Duodenal mucosa (tissue), 2 donors: Measurements from ENCODE around the gene ZSWIM6.

Experiments
- H3K27ac ChIP-seq: one replicate; pipeline ENCODE4 v1.7.0; 2013; ENCODE audit warnings: low read depth, low read length
- H3K27me3 ChIP-seq, 2 donors: one replicate each; pipeline ENCODE4 v1.7.0; 2013; ENCODE audit warnings: low read length in 2 of 2, control low read depth in 1 of 2; ENCODE audit not compliant: insufficient read depth in 2 of 2, control insufficient read depth in 1 of 2
- H3K36me3 ChIP-seq, 2 donors: one replicate each; pipeline ENCODE4 v1.7.0; 2013; ENCODE audit warnings: low read length in 2 of 2, control low read depth in 1 of 2; ENCODE audit not compliant: insufficient read depth in 2 of 2, control insufficient read depth in 1 of 2
- H3K4me1 ChIP-seq, 2 donors: one replicate each; pipeline ENCODE4 v1.7.0; 2013; ENCODE audit warnings: low read length in 2 of 2, control low read depth in 1 of 2; ENCODE audit not compliant: insufficient read depth in 2 of 2, control insufficient read depth in 1 of 2
- H3K4me3 ChIP-seq, 2 donors: one replicate each; pipeline ENCODE4 v1.7.0; 2013; ENCODE audit warnings: low read length in 2 of 2, low read depth in 1 of 2
- H3K9ac ChIP-seq, 2 donors: one replicate each; pipeline ENCODE4 v1.7.0; 2013; ENCODE audit warnings: low read length in 2 of 2, low read depth in 1 of 2
- H3K9me3 ChIP-seq, 2 donors: one replicate each; pipeline ENCODE4 v1.7.0; 2013; ENCODE audit warnings: low read length in 2 of 2, control low read depth in 1 of 2; ENCODE audit not compliant: control insufficient read depth in 1 of 2

The ZSWIM6 gene

GRCh38 chr5:61354199-61354598, 22.1 kb downstream of the ZSWIM6 start:
- Histone ChIP-seq H3K27ac (no peak overlapping the region), H3K4me1 (peaks cover 6 to 12% of the 10 kb centered on the region in 2 donors), H3K27me3 (no peaks in the 10 kb centered on the region), H3K9me3 (no peaks in the 10 kb centered on the region), H3K36me3 (no peaks in the 10 kb centered on the region), H3K9ac (no peak overlapping the region), H3K4me3 (no peak overlapping the region)

DNA sequence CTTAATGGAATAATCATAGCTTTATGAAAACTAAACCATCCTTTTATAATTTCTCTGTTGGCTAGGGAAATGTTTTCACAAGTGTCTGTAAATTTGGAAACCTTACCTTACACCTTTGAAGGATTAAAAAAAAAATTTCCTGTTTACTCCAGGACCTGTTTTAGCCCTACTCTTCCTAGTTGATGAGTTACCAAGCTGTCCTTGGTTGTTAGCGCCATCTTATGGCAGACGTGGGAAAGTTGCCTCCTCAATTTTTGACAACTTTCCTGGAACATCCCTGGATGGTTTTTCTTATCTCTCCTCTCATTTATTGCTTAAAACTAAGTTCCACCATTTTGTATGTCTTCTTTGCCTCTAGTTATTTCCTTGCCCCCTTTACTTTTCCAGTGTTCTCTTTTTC, 25.7 kb downstream of the ZSWIM6 start:
- H3K4me1 ChIP-seq, result peaks cover 0 to 7% of the 10 kb centered on the region in 2 donors
- no peak overlapping the region for H3K9ac ChIP-seq
- no peak overlapping the region for H3K27ac ChIP-seq
- H3K4me3 ChIP-seq, result no peak overlapping the region
- no peaks in the 10 kb centered on the region for H3K27me3 ChIP-seq
- no peaks in the 10 kb centered on the region for H3K9me3 ChIP-seq
- H3K36me3 ChIP-seq, result peaks cover 0 to 3% of the 10 kb centered on the region in 2 donors

DNA sequence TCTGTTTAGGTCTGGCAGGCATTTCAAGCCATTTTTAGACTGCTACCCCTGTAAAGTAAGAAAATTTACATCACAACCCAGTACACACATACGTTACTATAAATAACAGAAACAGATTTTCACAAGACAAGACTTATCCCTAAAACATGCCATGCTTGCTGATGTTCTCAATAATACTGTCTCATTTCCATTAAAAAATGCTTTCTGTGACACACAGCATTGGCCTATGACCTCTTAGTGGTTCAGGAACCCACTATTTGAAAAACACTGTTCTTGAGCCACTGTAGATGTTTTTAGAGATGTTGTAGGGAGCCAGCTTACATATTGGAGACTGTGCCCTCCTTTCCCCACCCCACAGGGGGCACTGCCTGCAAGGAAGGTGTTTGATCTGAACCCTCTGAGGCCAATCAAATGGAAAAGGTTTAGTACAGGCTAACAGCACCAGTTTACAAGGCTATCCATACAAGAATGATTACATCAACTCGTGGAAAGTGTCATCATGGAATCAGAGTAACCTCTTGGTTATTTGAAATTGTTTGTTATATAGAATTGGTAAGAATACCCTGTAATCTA, 30.8 kb downstream of the ZSWIM6 start:
- Histone ChIP-seq H3K9me3 (no peaks in the 10 kb centered on the region), H3K27ac (no peak overlapping the region), H3K4me3 (no peak overlapping the region), H3K36me3 (peaks cover 0 to 3% of the 10 kb centered on the region in 2 donors), H3K27me3 (no peaks in the 10 kb centered on the region), H3K9ac (no peak overlapping the region), H3K4me1 (peaks cover 0 to 7% of the 10 kb centered on the region in 2 donors)

- no peaks in the 10 kb centered on the region for H3K27me3 ChIP-seq
- peaks cover 0 to 3% of the 10 kb centered on the region in 2 donors for H3K36me3 ChIP-seq
- H3K9ac ChIP-seq, result no peak overlapping the region
- H3K4me3 ChIP-seq, result no peak overlapping the region
- H3K9me3 ChIP-seq, result no peaks in the 10 kb centered on the region
- H3K27ac ChIP-seq, result no peak overlapping the region
- H3K4me1 ChIP-seq, result peaks cover 0 to 7% of the 10 kb centered on the region in 2 donors
Observed at GRCh38 chr5:61363401-61364114, 31.5 kb downstream of the ZSWIM6 start.

- Histone ChIP-seq H3K9me3 (no peaks in the 10 kb centered on the region), H3K27me3 (no peaks in the 10 kb centered on the region), H3K4me1 (peaks cover 0 to 5% of the 10 kb centered on the region in 2 donors), H3K9ac (no peak overlapping the region), H3K36me3 (peaks cover 0 to 3% of the 10 kb centered on the region in 2 donors), H3K4me3 (no peak overlapping the region), H3K27ac (no peak overlapping the region)
Observed at GRCh38 chr5:61366497-61367240, 34.6 kb downstream of the ZSWIM6 start.

GRCh38 chr5:61370506-61370905, 38.4 kb downstream of the ZSWIM6 start:
- no peak overlapping the region for H3K4me3 ChIP-seq
- H3K9ac ChIP-seq, result no peak overlapping the region
- peaks cover 0 to 5% of the 10 kb centered on the region in 2 donors for H3K4me1 ChIP-seq
- H3K27me3 ChIP-seq, result no peaks in the 10 kb centered on the region
- no peak overlapping the region for H3K27ac ChIP-seq
- H3K36me3 ChIP-seq, result no peaks in the 10 kb centered on the region
- no peaks in the 10 kb centered on the region for H3K9me3 ChIP-seq

DNA sequence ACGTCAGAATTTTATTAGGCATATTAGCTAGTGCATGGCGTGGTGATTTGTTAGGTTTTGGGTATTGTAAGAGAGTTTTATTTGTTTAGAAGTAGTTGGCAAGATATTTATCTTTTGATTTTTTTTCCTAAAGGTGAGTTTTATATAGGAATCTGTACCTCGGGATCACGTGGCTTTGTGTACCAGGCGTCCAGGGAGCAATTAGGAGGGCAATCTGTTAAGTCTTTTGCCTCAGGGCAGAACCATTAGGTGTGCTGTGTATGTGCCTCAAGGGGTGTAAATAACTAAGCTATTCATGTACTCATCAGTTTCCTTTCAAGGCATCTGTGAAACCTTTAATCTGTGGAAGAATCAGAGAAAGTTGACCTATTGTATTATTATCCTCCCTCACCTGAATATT, 39.4 kb downstream of the ZSWIM6 start:
- Histone ChIP-seq H3K9ac (no peak overlapping the region), H3K27ac (no peak overlapping the region), H3K4me1 (peaks cover 0 to 5% of the 10 kb centered on the region in 2 donors), H3K27me3 (no peaks in the 10 kb centered on the region), H3K9me3 (no peaks in the 10 kb centered on the region), H3K4me3 (no peak overlapping the region), H3K36me3 (no peaks in the 10 kb centered on the region)

DNA sequence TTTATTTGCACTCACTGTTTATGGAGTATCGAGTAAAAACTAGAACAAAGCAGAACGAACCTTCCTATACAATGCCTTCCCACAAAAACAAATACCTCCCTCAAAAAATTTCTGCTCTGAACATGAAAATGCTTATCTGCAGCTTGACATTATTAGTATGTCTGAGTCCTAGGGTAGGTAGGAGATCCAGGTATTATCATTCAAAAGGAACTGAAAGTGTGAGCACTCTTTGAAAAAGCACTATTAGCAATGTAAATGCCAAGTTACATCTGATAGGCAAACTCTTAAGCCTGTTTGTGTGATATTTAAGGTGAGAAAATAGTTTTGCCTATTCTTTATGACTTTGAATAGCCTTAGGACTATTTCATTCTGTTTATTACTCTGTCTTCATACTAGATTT, 47.6 kb downstream of the ZSWIM6 start:
- no peaks in the 10 kb centered on the region for H3K9me3 ChIP-seq
- no peaks in the 10 kb centered on the region for H3K36me3 ChIP-seq
- H3K9ac ChIP-seq, result no peak overlapping the region
- H3K4me1 ChIP-seq, result no peaks in the 10 kb centered on the region
- H3K27ac ChIP-seq, result no peak overlapping the region
- H3K4me3 ChIP-seq, result no peak overlapping the region
- H3K27me3 ChIP-seq, result no peaks in the 10 kb centered on the region

- H3K27ac ChIP-seq, result no peak overlapping the region
- H3K4me3 ChIP-seq, result no peak overlapping the region
- no peaks in the 10 kb centered on the region for H3K27me3 ChIP-seq
- H3K9me3 ChIP-seq, result no peaks in the 10 kb centered on the region
- H3K4me1 ChIP-seq, result peaks cover 14 to 18% of the 10 kb centered on the region in 2 donors
- no peak overlapping the region for H3K9ac ChIP-seq
- H3K36me3 ChIP-seq, result no peaks in the 10 kb centered on the region
Observed at GRCh38 chr5:61381968-61382367, 49.9 kb downstream of the ZSWIM6 start.

- Histone ChIP-seq H3K36me3 (peaks cover 0 to 2% of the 10 kb centered on the region in 2 donors), H3K27me3 (no peaks in the 10 kb centered on the region), H3K9me3 (no peaks in the 10 kb centered on the region), H3K9ac (no peak overlapping the region), H3K4me3 (no peak overlapping the region), H3K4me1 (peaks cover 14 to 29% of the 10 kb centered on the region in 2 donors), H3K27ac (no peak overlapping the region)
Observed at GRCh38 chr5:61385627-61386026, 53.6 kb downstream of the ZSWIM6 start.
